Endothelial cell of umbilical vein (primary cell): ENCODE data around the gene CRTC1. TPM values are rescaled to one million over a fixed set of nuclear protein-coding genes. Genes with fewer than 3 reads are reported as not detected.

Experiments used
- BruUV-seq: library from RNA; stranded (reverse); fragments of 400-500 nt; replicated peaks from 2 replicates; lab custom pipeline; 2021; lab: Mats Ljungman, UMichigan
- CTCF ChIA-PET: fragments of 300-600, 350-600 bp; sonication (Branson Sonifier 250); formaldehyde crosslinking; loops from one replicate; lab custom pipeline; 2021; ENCODE audit warnings: antibody characterized with exemption, inconsistent platforms; lab: Charles Lee
- POLR2A ChIA-PET: fragments of 300-600, 350-600 bp; sonication (Branson Sonifier 250); formaldehyde crosslinking; loops from one replicate; lab custom pipeline; 2021; ENCODE audit warnings: antibody characterized with exemption, inconsistent platforms; lab: Charles Lee
- DNase-seq: peaks from one replicate; pipeline ENCODE4 v3.0.0-alpha.2; 2011; ENCODE audit warnings: low read depth, low spot score
- FAIRE-seq: peaks from 2 replicates; lab custom pipeline; 2011; peaks lifted over from hg19 to GRCh38; lab: Jason Lieb, UNC
- H2AFZ ChIP-seq: 2 replicates; pipeline ENCODE4 v1.6.0; 2012; ENCODE audit warnings: low read depth, low read length, control low read depth, inconsistent platforms
- H3K27ac ChIP-seq: 2 replicates; pipeline ENCODE4 v1.5.1; 2011; ENCODE audit warnings: low read depth, mild to moderate bottlenecking, control low read depth, low read length, moderate library complexity; ENCODE audit not compliant: insufficient read depth
- H3K27me3 ChIP-seq, 2 experiments: 2 replicates each; pipeline versions ENCODE4 v1.6.0 to v1.6.1; 2011; ENCODE audit warnings: low read length in 2 of 2, mixed read lengths in 1 of 2; ENCODE audit not compliant: control insufficient read depth in 2 of 2, insufficient read depth in 2 of 2
- H3K36me3 ChIP-seq, 2 experiments: 2 replicates in 1 of 2; 3 replicates in 1 of 2; pipeline ENCODE4 v1.5.1; 2011; ENCODE audit warnings: low read length in 2 of 2, mild to moderate bottlenecking in 1 of 2, moderate library complexity in 1 of 2; ENCODE audit not compliant: control insufficient read depth in 2 of 2, insufficient read depth in 2 of 2; ENCODE audit errors: extremely low read depth in 1 of 2
- H3K4me1 ChIP-seq: 3 replicates; pipeline ENCODE4 v1.5.1; 2011; ENCODE audit warnings: mild to moderate bottlenecking, low read length; ENCODE audit not compliant: control insufficient read depth, insufficient read depth; ENCODE audit errors: extremely low read depth
- H3K4me2 ChIP-seq: 2 replicates; pipeline ENCODE4 v1.6.1; 2011; ENCODE audit warnings: low read length, control low read depth, mixed read lengths; ENCODE audit not compliant: insufficient read depth
- H3K4me3 ChIP-seq, 3 experiments: fragments of 200-600 bp in 1 of 3; sonication (generic), shearing (Covaris generic) in 1 of 3; replicated peaks in 1 of 3; 2 replicates each; pipeline ENCODE4 v1.5.1; 2011 to 2016; ENCODE audit warnings: control low read depth in 3 of 3, low read length in 3 of 3, mild to moderate bottlenecking in 2 of 3, inconsistent platforms in 1 of 3, low read depth in 1 of 3, moderate library complexity in 1 of 3; ENCODE audit not compliant: insufficient read depth in 1 of 3
- H3K79me2 ChIP-seq: 2 replicates; pipeline ENCODE4 v1.6.0; 2012; ENCODE audit warnings: low read length, inconsistent platforms; ENCODE audit not compliant: control insufficient read depth, insufficient read depth
- H3K9ac ChIP-seq: replicated peaks from 2 replicates; pipeline ENCODE3; 2011; ENCODE audit warnings: low read length, control low read depth; ENCODE audit not compliant: insufficient read depth; ENCODE audit errors: extremely low read depth
- H3K9me1 ChIP-seq: replicated peaks from 3 replicates; pipeline ENCODE4 v1.6.0; 2011; ENCODE audit warnings: mild to moderate bottlenecking, low read length; ENCODE audit not compliant: control insufficient read depth, insufficient read depth; ENCODE audit errors: extremely low read depth
- H3K9me3 ChIP-seq: replicated peaks from 2 replicates; pipeline ENCODE4 v1.5.1; 2012; ENCODE audit warnings: low read length, inconsistent platforms; ENCODE audit not compliant: control insufficient read depth, insufficient read depth
- H4K20me1 ChIP-seq: replicated peaks from 2 replicates; pipeline ENCODE3; 2011; ENCODE audit warnings: mild to moderate bottlenecking, low read length; ENCODE audit not compliant: control insufficient read depth, insufficient read depth; ENCODE audit errors: extremely low read depth
- CTCF ChIP-seq, 2 donors: IDR thresholded peaks; 1 replicate in 1 of 2; 2 replicates in 1 of 2; pipeline ENCODE4 v1.5.1; 2011; ENCODE audit warnings: low read length in 2 of 2, mild to moderate bottlenecking in 2 of 2, moderate library complexity in 2 of 2, control low read depth in 1 of 2, inconsistent platforms in 1 of 2, low read depth in 1 of 2; ENCODE audit not compliant: insufficient read depth in 1 of 2; ENCODE audit errors: extremely low read depth in 1 of 2
- FOS ChIP-seq: IDR thresholded peaks from 2 replicates; pipeline ENCODE4 v1.6.1; 2011; ENCODE audit warnings: mild to moderate bottlenecking, low read length, moderate library complexity, borderline replicate concordance; ENCODE audit not compliant: insufficient read depth
- GATA2 ChIP-seq: IDR thresholded peaks from 2 replicates; pipeline ENCODE4 v1.7.0; 2011; ENCODE audit warnings: low read depth, mild to moderate bottlenecking, moderate library complexity, mixed read lengths, low read length; ENCODE audit not compliant: insufficient read length, insufficient read depth
- JUN ChIP-seq: IDR thresholded peaks from 2 replicates; pipeline ENCODE4 v1.6.1; 2011; ENCODE audit warnings: borderline replicate concordance, low read depth; ENCODE audit not compliant: insufficient read length, insufficient read depth
- MAX ChIP-seq: IDR thresholded peaks from 2 replicates; pipeline ENCODE4 v1.6.1; 2011; ENCODE audit not compliant: insufficient read depth, insufficient read length
- MYC ChIP-seq: IDR thresholded peaks from one replicate; pipeline ENCODE4 v1.6.1; 2011; ENCODE audit warnings: mild to moderate bottlenecking, low read depth, low read length
- POLR2A ChIP-seq: IDR thresholded peaks from 2 replicates; pipeline ENCODE4 v1.6.1; 2012; ENCODE audit warnings: low read depth, mild to moderate bottlenecking, control low read depth, low read length
- dilution Hi-C: fragments of 300-500 bp; cut with MboI; formaldehyde crosslinking; loops from one replicate; pipeline ENCODE4 v1.15.0; 2019; ENCODE audit warnings: low sequenced_read_pairs; ENCODE audit not compliant: extremely low pct_ligation_motif_present
- intact Hi-C: fragments of 100-400 bp; cut with micrococcal nuclease; formaldehyde crosslinking; loops from one replicate; pipeline ENCODE4 v1.10.0; 2022
- polyA plus RNA-seq, 4 experiments: library from polyadenylated mRNA; depleted of rRNA in 3 of 4; stranded (reverse) in 3 of 4; unstranded in 1 of 4; fragments of >200 nt; gene quantifications; 2 replicates each; pipeline versions ENCODE4 v1.2.1 to v1.2.3, GENCODE V29; 2011 to 2012; ENCODE audit warnings: missing spikeins in 1 of 4
- total RNA-seq: library from RNA; stranded (reverse); gene quantifications from 2 replicates; pipeline ENCODE4 v1.2.3, GENCODE V29; 2021

CRTC1 gene
- total and polyA plus RNA-seq, 2 donors (not counting 3 experiments of a cell fraction or from before 2014, with no cell fraction given), result 4.2 to 11.4 TPM

- peak within 1 kb of the TSS; percentile 80 for H3K4me2 ChIP-seq
- H3K79me2 ChIP-seq, result no peaks in the 10 kb centered on the region
- no peaks in the 10 kb centered on the region for H3K27me3 ChIP-seq
- TF ChIP-seq POLR2A (no peak), MAX (no peak), JUN (no peak), MYC (no peak), FOS (no peak), GATA2 (no peak), CTCF (IDR thresholded peaks at IDR 0.05; ENCODE audit: extremely low read depth in 1 of 2, insufficient read depth in 1 of 2, low read depth in 1 of 2, low read length in 2 of 2) (no peak)
- DNase-seq (no peak), FAIRE-seq (peak; percentile 18)
- intact Hi-C loops (loop anchor here (1.0 to 2.0 kb wide), 2 partner anchors 14 to 27 kb away; no protein-coding TSS in a partner anchor), dilution Hi-C loops (no loop called here)
- peaks cover 4% of the 10 kb centered on the region for H3K4me1 ChIP-seq
- H3K9me3 ChIP-seq, result no peaks in the 10 kb centered on the region
- H3K27ac ChIP-seq, result no peak within 1 kb of the TSS
- BruUV-seq, result no TSS peak
- H3K9ac ChIP-seq, result peak within 1 kb of the TSS; percentile 88
- H3K4me3 ChIP-seq, result peak within 1 kb of the TSS; percentile 60 to 87 (median 67)
- H3K36me3 ChIP-seq, result no peaks in the 10 kb centered on the region
- POLR2A ChIA-PET, result no interaction called here
- H3K9me1 ChIP-seq, result no peaks in the 10 kb centered on the region
- CTCF ChIA-PET, result no interaction called here
- no peaks in the 10 kb centered on the region for H4K20me1 ChIP-seq
- H2AFZ ChIP-seq, result peak within 1 kb of the TSS; percentile 89
These were observed 46.4 kb upstream of the CRTC1 start, which contains the start of gene KLHL26 for GRCh38 chr19:18636969-18637629. KLHL26 (plus strand) TSS chr19:18637028; CDS start chr19:18637055, 27 bp downstream.
